HG02798 (cell line): ENCODE results near the gene TAF7.
"Not testable (repeated sequence)": the region's sequence is repeated elsewhere in the genome, so short reads cannot be mapped to it uniquely, and the experiment has no call there.

ENCODE experiments used
- ATAC-seq: cut with Tn5 transposase; IDR thresholded peaks from one replicate; pipeline ENCODE4 v1.9.1; 2021; ENCODE audit warnings: mild to moderate bottlenecking; ENCODE audit not compliant: unreplicated experiment, poor library complexity

TAF7 gene

GRCh38 chr5:141340781-141341354, 20.3 kb upstream of the TAF7 start:
- ATAC-seq: not testable (repeated sequence)

GRCh38 chr5:141338538-141339306, 18.1 kb upstream of the TAF7 start, which contains the start of gene PCDHGA2:
PCDHGA2 (plus strand) TSS chr5:141338760.
- no peak for ATAC-seq

- not testable (repeated sequence) for ATAC-seq
Observed at GRCh38 chr5:141332571-141332970, 12.0 kb upstream of the TAF7 start.

- ATAC-seq: peak; percentile 61
Observed at GRCh38 chr5:141330299-141331080, 9.9 kb upstream of the TAF7 start, which contains the start of gene PCDHGA1. PCDHGA1 (plus strand) TSS chr5:141330514.

- no peak for ATAC-seq
Observed at GRCh38 chr5:141328231-141328630, 7.6 kb upstream of the TAF7 start.

GRCh38 chr5:141326088-141326854, 5.7 kb upstream of the TAF7 start:
- ATAC-seq: peak; percentile 91

- no peak for ATAC-seq
Observed at GRCh38 chr5:141322261-141322660, 1.7 kb upstream of the TAF7 start.

- no peak for ATAC-seq
Observed at GRCh38 chr5:141319699-141320098, 885 bp downstream of the TAF7 start.

- no peak for ATAC-seq
Observed at GRCh38 chr5:141319202-141319601, 1.4 kb downstream of the TAF7 start.

GRCh38 chr5:141316963-141317362, 3.6 kb downstream of the TAF7 start:
- ATAC-seq: not testable (repeated sequence)

- no peak for ATAC-seq
Observed at GRCh38 chr5:141313711-141314110, 6.9 kb downstream of the TAF7 start.

GRCh38 chr5:141306630-141307029, 14.0 kb downstream of the TAF7 start:
- no peak for ATAC-seq

- no peak for ATAC-seq
Observed at GRCh38 chr5:141303756-141304155, 16.8 kb downstream of the TAF7 start, which contains the start of gene SLC25A2. SLC25A2 (minus strand) TSS chr5:141304049; CDS start chr5:141303865, 184 bp downstream.

- no peak for ATAC-seq
Observed at GRCh38 chr5:141298376-141298775, 22.2 kb downstream of the TAF7 start.

GRCh38 chr5:141272906-141273305, 47.7 kb downstream of the TAF7 start:
- no peak for ATAC-seq

GRCh38 chr5:141269195-141269594, 51.4 kb downstream of the TAF7 start:
- ATAC-seq: no peak
